Ishikawa (cell line): ENCODE results near the gene L2HGDH.

ENCODE experiments used
- CEBPB ChIP-seq: IDR thresholded peaks from 2 replicates; pipeline ENCODE4 v1.6.1; 2012
- EP300 ChIP-seq: IDR thresholded peaks from 2 replicates; pipeline ENCODE4 v1.6.1; 2012; ENCODE audit warnings: borderline replicate concordance
- FOXM1 ChIP-seq: IDR thresholded peaks from 2 replicates; pipeline ENCODE4 v1.6.1; 2012; ENCODE audit warnings: low read depth, borderline replicate concordance
- MAX ChIP-seq: IDR thresholded peaks from 2 replicates; pipeline ENCODE4 v1.6.1; 2012
- RAD21 ChIP-seq: IDR thresholded peaks from 2 replicates; pipeline ENCODE4 v1.6.1; 2012; ENCODE audit warnings: low read depth
- REST ChIP-seq: IDR thresholded peaks from 2 replicates; pipeline ENCODE4 v1.6.1; 2012; ENCODE audit warnings: low read depth, mild to moderate bottlenecking
- TAF1 ChIP-seq: IDR thresholded peaks from 2 replicates; pipeline ENCODE4 v1.6.1; 2012; ENCODE audit warnings: low read depth, mild to moderate bottlenecking
- TCF12 ChIP-seq: IDR thresholded peaks from 2 replicates; pipeline ENCODE4 v1.6.1; 2012; ENCODE audit warnings: low read depth
- TEAD4 ChIP-seq: IDR thresholded peaks from 2 replicates; pipeline ENCODE4 v1.6.1; 2012
- YY1 ChIP-seq: IDR thresholded peaks from 2 replicates; pipeline ENCODE4 v1.6.1; 2012; ENCODE audit warnings: low read depth
- ZBTB7A ChIP-seq: IDR thresholded peaks from 2 replicates; pipeline ENCODE4 v1.6.1; 2012; ENCODE audit warnings: low read depth

DNA sequence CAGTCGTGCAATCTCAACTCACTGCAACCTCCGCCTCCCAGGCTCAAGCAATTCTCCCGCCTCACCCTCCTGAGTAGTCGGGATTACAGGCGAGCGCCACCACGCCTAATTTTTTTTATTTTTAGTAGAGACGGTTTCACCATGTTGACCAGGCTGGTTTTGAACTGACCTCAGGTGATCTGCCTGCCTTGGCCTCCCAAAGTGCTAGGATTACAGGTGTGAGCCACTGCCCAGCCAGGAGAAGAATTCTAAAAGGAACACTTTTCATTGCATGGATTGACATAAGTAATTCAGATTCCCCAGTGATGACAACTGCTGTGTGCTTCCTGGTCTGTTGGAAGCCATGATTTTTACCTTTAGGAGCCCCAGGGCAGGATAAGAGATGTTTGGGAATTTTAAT is 22.2 kb upstream of the L2HGDH start:
- TF ChIP-seq TEAD4 (no peak), TAF1 (no peak), YY1 (no peak), EP300 (no peak), ZBTB7A (no peak), REST (no peak), RAD21 (no peak), FOXM1 (no peak), MAX (no peak), CEBPB (no peak), TCF12 (no peak)
